Activated CD8-positive, alpha-beta memory T cell treated with anti-CD3 and anti-CD28 coated beads, Interleukin-2, amount 50 U/mL, for 1 hour (primary cell): ENCODE data around the gene LPCAT1.
"Not testable (repeated sequence)": the region's sequence is repeated elsewhere in the genome, so short reads cannot be mapped to it uniquely, and the experiment has no call there.

Source experiments
- DNase-seq: peaks from one replicate; pipeline ENCODE4 v3.0.0-alpha.2; 2020; ENCODE audit errors: extremely low read depth

The LPCAT1 gene

DNA sequence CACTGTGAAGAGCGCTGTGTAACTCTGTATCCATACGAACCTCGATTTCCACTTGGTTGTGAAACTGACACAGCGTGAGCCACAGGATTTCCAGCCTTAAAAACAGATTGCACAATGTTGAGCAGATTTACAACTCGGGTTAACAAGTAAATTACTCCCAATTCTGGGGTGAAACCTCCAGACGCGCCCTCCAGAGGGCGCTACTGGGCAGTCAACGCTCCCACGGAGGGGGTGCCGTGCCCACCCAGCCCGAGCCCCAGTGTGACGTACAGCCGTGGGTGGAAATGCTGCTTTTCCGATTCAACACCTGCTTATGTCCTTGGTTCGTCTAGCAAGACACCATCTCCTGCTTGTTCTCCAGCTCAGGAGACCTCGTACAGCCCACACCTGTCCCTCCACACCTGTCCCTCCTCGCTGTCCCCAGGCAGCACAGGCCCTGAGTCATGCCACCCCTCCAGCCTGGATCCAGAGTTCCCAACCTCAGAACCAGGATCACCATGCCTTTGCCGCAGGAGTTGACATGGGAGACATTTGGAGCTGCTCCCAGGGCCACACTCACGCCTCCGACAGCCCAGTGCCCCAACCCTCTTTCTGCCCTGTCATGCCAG lies 44.1 kb downstream of the LPCAT1 start:
- no peak for DNase-seq

DNA sequence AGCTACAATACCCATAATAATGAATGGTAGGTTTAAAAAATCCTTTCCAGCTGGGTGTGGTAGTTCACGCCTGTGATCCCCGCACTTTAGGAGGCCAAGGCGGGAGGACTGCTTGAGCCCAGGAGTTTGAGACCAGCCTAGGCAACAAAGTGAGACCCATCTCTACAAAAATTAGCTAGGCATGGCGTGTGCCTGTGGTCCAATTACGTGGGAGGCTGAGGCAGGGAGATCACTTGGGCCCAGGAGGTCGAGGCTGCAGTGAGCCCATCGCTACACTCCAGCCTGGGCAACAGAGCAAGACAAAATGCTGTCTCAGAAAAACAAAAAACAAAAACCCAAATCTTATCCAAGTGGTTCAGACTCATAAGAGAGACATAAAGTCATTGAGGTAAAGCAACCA lies 44.7 kb downstream of the LPCAT1 start:
- DNase-seq = no peak

DNA sequence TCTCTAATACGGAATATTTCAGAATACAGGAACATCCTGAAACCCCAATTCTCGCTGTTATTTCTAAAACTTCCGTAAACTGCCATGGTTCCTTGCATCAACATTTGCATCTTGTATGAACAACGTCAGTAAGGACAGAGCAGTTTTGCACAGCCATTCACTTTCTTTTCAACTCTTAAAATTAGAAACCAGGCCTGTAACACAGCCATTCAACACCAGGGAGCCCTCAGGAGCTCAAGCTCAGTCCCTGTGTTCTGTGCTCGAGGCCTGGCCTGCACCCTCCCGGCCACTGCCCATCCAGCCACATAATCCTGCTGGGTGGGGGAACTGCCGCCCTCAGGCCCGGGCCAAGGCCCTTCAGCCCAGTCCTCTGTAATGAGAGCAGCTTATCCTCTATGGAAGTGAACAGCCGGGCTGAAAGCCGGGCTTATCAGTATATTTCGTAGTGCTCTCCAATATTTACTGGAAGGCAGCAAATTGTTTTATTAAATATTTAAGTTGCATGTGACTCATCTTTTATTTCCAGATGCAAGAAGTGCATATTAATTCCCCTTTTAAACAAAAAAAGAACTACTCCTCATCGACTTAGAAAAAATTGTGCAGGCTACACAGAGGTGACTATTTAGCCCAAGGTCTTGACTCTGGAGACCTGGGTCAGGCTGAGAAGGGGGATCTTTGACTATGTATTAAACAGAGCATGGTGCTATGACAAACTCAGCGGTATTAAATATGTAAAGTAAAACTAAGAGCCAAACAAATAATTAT lies 45.3 kb downstream of the LPCAT1 start:
- no peak for DNase-seq

DNA sequence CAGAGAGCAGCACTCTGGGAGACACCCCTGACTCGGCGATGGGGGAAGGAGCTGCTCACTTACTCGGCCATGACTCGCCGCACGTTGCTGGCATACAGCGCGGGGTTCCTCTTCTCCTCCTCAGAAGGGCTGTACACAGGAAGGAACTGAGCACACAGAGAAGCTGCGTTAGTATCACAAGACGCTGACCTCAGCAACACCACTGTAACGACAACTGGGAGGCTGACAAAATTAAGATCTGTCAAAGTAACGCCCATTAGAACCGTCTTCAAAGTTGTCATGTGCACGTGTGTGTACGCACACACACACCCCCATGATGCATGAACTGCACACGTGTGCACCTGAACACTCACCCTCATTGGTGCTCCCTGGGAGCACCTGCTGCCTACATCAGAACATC lies 46.4 kb downstream of the LPCAT1 start:
- DNase-seq = no peak

GRCh38 chr5:1476967-1477310 lies 46.8 kb downstream of the LPCAT1 start:
- DNase-seq = no peak

DNA sequence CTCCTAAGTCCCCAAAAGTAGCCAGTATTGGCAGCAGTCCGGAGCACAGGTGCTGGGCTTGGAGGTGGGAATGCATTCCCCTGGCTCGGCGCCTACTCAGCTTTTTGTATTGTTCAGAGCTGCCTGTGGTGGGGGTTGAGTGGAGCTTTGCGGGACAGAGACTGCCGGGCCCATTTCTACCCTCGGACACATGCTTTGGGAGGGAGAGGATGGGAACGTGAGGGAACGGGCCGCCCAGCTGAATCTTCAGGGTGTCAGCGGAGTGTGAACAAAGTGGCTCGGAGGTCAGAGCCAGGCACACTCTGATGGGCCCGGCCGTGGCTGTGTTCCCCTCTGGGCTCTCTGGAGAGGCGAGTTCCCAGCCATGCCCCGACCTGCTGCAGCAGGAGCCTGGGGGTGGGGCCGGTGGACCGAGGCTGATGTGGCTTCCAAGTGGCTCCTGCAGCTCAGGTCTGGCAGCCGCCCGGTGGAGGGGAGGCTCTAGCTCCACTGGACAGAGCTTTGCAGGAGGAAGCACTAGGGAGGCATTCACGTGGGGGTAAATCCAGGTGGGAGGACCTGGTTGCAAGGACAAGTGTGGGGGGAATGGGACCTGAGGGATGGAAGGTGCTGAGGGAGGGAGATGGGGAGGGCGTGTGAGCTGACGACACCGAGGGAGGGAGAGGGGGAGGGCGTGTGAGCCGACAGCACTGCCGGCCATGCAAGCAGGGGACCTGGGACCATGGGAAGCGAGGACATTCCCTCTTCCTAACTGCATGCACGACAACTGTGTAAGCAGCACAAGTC lies 47.4 kb downstream of the LPCAT1 start:
- no peak for DNase-seq

DNA sequence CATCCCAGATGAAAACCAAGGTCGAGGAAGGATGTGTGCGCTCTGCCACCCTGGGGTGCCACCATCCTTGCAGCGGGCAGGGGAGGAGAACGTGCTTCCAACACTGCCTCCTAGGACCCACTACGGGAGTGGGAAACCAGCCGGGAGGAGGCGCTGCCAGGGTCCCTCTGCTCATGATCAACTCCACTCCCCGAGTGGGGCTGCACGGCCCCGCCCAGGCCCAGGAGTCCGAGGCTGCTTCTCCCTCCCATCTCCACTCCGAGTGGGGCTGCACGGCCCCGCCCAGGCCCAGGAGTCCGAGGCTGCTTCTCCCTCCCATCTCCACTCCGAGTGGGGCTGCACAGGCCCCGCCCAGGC lies 48.2 kb downstream of the LPCAT1 start:
- not testable (repeated sequence) for DNase-seq

DNA sequence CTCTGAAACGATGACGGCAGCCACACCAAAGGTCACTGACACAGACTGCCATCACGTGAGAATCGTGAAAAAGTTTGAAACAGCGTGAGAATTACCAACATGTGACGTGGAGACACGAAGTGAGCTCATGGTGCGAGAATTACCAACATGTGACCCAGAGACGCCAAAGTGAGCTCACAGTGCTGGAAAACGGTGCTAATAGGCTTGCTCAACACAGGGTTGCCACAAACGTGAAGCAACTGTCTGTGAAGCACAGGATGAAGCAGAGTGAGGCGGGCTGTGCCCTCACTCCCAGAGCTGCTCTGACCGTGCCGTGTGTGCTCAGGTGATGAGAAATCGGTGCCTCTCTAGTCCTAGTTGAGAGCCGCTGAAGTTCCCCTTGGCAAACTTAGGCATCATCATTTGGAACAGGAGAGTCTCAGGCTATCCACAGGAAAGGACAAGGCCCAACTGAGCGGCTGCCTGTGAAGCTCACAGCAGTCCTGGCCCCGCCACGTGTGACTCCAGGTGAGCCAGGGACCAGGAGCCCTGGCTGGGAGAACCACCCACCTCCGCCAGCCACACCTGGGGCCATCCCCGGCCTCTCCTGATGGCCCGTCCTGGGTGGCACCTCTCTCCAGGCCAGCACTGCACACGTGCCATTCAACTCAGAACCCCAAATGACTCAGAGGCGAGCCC lies 48.8 kb downstream of the LPCAT1 start:
- DNase-seq = no peak

DNA sequence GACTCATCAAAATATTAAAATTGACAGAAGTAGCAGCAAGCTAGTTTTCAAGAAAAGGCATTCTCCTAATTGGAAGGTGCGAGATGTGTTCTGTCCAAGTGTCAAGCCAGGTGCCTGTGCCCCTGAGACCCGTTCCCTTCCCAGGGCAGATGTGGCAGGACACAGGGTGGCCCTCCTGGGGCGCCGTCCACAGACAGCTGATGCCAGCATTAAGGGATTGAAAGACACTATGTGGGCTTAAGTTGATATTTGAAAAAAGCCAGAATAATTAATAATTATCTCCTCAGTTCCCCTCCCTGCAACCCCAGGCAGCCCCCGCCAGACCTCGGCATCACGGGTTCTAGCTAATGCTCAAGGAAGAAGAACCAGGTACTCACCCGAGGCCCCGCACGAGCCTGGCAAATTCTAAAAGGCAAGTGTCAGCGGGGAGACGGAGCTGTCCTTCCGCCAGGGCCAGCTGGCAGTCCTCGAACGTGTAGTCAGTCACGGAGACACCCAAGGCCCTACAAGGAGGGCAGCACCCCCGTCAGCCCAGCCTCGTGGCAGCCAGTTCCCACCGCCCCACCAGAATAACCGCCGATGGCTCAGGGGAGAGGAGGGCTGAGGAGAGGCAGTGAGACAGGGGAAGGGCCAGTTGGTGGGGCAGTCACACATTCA lies 49.4 kb downstream of the LPCAT1 start:
- no peak for DNase-seq

- no peak for DNase-seq
Measured at GRCh38 chr5:1473746-1474145, 50.0 kb downstream of the LPCAT1 start.

- DNase-seq = no peak
Measured at GRCh38 chr5:1472964-1473628, 50.7 kb downstream of the LPCAT1 start.

DNA sequence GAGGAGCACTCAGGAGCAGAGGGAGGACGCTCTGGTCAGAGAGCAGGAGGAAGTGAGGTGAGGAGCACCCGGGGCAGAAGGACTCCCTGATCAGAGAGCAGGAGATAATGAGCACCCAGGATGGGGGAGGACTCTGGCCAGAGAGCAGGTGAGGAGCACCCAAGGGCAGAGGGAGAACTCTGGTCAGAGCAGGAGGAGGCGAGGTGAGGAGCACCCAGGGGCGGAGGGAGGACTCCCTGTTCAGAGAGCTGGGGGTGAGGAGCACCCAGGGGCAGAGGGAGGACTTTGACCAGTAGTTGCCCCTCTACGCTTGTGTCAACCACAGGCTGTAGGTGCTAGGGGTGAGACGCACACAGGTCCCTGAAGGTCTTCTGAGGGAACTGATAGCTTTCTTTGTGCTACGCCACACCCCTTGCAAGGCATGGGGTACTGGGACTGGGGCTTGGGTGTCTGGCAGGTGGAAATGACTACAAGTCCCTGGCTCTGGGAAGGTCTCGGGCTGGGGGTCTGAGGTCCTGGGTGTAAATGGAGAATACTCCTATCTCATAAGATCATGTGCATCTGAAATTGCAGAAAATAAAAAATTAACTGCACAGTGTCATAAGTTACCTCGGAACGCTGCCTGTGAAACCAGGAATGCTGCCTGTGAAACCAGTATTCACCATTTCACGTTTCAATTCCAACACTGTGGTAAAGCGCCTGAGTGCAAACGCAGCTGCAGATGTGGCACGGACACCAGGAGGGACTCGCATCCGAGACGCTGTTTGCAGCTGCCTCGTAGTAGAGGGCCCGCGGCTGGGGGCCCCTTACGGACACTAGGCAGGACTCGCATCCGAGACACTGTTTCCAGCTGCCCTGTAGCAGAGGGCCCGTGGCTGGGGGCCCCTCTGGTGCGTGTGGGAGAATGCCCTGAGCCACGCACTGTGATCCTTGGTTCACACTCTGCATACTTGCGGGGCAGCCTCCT lies 51.5 kb downstream of the LPCAT1 start:
- DNase-seq = no peak

- no peak for DNase-seq
Measured at GRCh38 chr5:1471240-1471853, 52.4 kb downstream of the LPCAT1 start.

DNA sequence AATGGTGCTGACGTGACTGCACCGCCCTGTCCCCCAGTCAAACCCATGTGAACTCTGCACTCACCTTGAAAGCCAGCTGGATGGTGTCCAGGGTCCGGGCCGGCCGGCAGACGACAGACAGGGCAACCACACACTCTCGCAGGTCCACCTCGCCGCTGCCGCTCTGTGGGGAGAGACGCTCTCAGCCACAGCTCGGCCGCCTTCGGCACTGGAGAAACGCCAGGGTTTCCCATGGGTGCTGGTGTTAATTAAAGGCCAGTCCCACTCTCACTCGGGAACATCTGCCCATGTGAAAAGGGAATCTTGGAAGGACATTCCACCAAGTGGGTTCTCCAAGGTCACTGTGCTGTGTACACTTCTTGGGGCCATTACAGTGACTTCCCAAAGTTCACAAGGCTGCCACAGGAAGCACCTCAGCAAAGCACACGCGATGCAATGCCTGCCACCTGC lies 53.0 kb downstream of the LPCAT1 start:
- DNase-seq = no peak

GRCh38 chr5:1468629-1469527 lies 54.9 kb downstream of the LPCAT1 start:
- DNase-seq = no peak

GRCh38 chr5:1468247-1468612 lies 55.5 kb downstream of the LPCAT1 start:
- no peak for DNase-seq

GRCh38 chr5:1467341-1468246 lies 56.2 kb downstream of the LPCAT1 start:
- no peak for DNase-seq
